HG02943 (cell line): Measurements from ENCODE around the gene GALNT15.

ENCODE experiments used
- ATAC-seq: cut with Tn5 transposase; IDR thresholded peaks from one replicate; pipeline ENCODE4 v1.9.1; 2021; ENCODE audit warnings: mild to moderate bottlenecking, low read depth, moderate library complexity; ENCODE audit not compliant: unreplicated experiment

The GALNT15 gene

GRCh38 chr3:16174389-16174788 is at the start of gene GALNT15:
Gene GALNT15, plus strand, starts transcription at chr3:16174680. Its CDS starts 472 bp downstream, at chr3:16175152.
- ATAC-seq = no peak

GRCh38 chr3:16126634-16127033 is 47.8 kb upstream of the GALNT15 start:
- ATAC-seq = no peak

GRCh38 chr3:16127249-16127648 is 47.2 kb upstream of the GALNT15 start:
- ATAC-seq = no peak

GRCh38 chr3:16130066-16130465 is 44.4 kb upstream of the GALNT15 start:
- ATAC-seq = no peak

- no peak for ATAC-seq
Measured at GRCh38 chr3:16132190-16132589, 42.3 kb upstream of the GALNT15 start.

- ATAC-seq = no peak
Measured at GRCh38 chr3:16132928-16133327, 41.6 kb upstream of the GALNT15 start.

- ATAC-seq = no peak
Measured at GRCh38 chr3:16134173-16134928, 40.1 kb upstream of the GALNT15 start.

- ATAC-seq = no peak
Measured at GRCh38 chr3:16136055-16136454, 38.4 kb upstream of the GALNT15 start.

GRCh38 chr3:16137044-16137443 is 37.4 kb upstream of the GALNT15 start:
- no peak for ATAC-seq

GRCh38 chr3:16137977-16138376 is 36.5 kb upstream of the GALNT15 start:
- ATAC-seq = no peak

GRCh38 chr3:16140116-16140893 is 34.2 kb upstream of the GALNT15 start:
- ATAC-seq = no peak

- ATAC-seq = no peak
Measured at GRCh38 chr3:16140894-16141285, 33.6 kb upstream of the GALNT15 start.

GRCh38 chr3:16142350-16143025 is 32.0 kb upstream of the GALNT15 start:
- no peak for ATAC-seq

GRCh38 chr3:16143861-16144447 is 30.5 kb upstream of the GALNT15 start:
- ATAC-seq = no peak

- ATAC-seq = no peak
Measured at GRCh38 chr3:16145176-16145575, 29.3 kb upstream of the GALNT15 start.

GRCh38 chr3:16146015-16146730 is 28.3 kb upstream of the GALNT15 start:
- no peak for ATAC-seq

GRCh38 chr3:16147220-16147994 is 27.1 kb upstream of the GALNT15 start:
- ATAC-seq = no peak

GRCh38 chr3:16148213-16148612 is 26.3 kb upstream of the GALNT15 start:
- ATAC-seq = no peak

- ATAC-seq = no peak
Measured at GRCh38 chr3:16148783-16149182, 25.7 kb upstream of the GALNT15 start.

GRCh38 chr3:16150285-16150684 is 24.2 kb upstream of the GALNT15 start:
- no peak for ATAC-seq
